Choroid plexus epithelial cell (primary cell): ENCODE measurements around the gene ITCH.
A peak's percentile ranks its signal among the peaks of the same experiment; 100 is the strongest.
"Not testable (repeated sequence)": the region's sequence is repeated elsewhere in the genome, so short reads cannot be mapped to it uniquely, and the experiment has no call there.

Experiments used
- DNase-seq: peaks from one replicate; pipeline ENCODE4 v3.0.0-alpha.2; 2010; ENCODE audit warnings: low read depth
- H3K4me3 ChIP-seq: 2 replicates; pipeline ENCODE4 v1.5.1; 2011; ENCODE audit warnings: low read depth, mild to moderate bottlenecking, control low read depth, low read length, moderate library complexity
- TF ChIP-seq, protein P1 (sequence below): conservative IDR thresholded peaks from 2 replicates; pipeline ENCODE4 v1.5.1; 2011; ENCODE audit warnings: low read depth, mild to moderate bottlenecking, control low read depth, inconsistent platforms, low read length, moderate library complexity

The ITCH gene

GRCh38 chr20:34515484-34516246 is 152.6 kb downstream of the ITCH start:
- DNase-seq, result peak; percentile 75
- TF ChIP-seq, protein P1, sequence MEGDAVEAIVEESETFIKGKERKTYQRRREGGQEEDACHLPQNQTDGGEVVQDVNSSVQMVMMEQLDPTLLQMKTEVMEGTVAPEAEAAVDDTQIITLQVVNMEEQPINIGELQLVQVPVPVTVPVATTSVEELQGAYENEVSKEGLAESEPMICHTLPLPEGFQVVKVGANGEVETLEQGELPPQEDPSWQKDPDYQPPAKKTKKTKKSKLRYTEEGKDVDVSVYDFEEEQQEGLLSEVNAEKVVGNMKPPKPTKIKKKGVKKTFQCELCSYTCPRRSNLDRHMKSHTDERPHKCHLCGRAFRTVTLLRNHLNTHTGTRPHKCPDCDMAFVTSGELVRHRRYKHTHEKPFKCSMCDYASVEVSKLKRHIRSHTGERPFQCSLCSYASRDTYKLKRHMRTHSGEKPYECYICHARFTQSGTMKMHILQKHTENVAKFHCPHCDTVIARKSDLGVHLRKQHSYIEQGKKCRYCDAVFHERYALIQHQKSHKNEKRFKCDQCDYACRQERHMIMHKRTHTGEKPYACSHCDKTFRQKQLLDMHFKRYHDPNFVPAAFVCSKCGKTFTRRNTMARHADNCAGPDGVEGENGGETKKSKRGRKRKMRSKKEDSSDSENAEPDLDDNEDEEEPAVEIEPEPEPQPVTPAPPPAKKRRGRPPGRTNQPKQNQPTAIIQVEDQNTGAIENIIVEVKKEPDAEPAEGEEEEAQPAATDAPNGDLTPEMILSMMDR, result no peak

GRCh38 chr20:34516247-34517113 is 153.4 kb downstream of the ITCH start, which contains the start of gene DYNLRB1:
Gene DYNLRB1 (plus strand): TSS chr20:34516422. CDS start chr20:34516459, 37 bp downstream.
- H3K4me3 ChIP-seq, result peak within 1 kb of the TSS; percentile 89
- TF ChIP-seq, protein P1, result no peak
- DNase-seq, result peak; percentile 97

More at GRCh38 chr20:34515484-34516246, 152.6 kb downstream of the ITCH start:
- H3K4me3 ChIP-seq, result peak overlapping the region; percentile 89

DNA sequence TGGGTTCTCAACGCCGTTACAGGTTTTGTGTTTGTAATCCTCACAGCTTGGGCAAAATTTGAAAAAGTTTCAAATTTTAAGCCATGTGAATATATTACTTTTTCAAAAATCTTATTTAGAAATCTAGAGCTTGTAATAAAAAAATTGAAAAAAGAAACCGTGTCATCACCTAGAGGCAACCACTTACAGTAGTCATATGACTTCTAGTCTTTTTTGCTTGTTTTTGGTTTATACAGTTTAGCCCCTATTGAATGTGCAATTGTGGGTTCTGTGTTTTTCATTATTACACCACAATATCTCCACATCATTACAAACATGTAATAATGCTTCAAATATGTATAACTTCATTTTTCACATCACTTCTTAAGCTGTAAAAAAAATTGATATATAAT is 154.0 kb downstream of the ITCH start:
- TF ChIP-seq, protein P1, result no peak
- H3K4me3 ChIP-seq, result peak overlapping the region; percentile 89
- DNase-seq, result peak; percentile 27

DNA sequence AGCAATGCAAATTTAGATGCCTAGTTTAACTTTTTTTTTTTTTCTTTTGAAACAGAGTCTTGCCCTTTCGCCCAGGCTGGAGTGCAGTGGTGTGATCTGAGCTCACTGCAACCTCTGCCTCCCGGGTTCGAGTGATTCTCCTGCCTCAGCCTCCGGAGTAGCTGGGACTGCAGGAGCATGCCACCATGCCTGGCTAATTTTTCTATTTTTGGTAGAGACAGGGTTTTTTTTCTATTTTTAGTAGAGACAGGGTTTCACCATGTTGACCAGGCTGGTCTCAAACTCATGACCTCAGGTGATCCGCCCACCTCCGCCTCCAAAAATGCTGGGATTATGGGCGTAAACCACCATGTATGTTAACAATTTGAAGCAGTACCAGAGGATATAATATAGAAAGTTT is 155.8 kb downstream of the ITCH start:
- not testable (repeated sequence) for DNase-seq, H3K4me3 ChIP-seq

GRCh38 chr20:34519841-34520240 is 156.8 kb downstream of the ITCH start:
- H3K4me3 ChIP-seq, result not testable (repeated sequence)

DNA sequence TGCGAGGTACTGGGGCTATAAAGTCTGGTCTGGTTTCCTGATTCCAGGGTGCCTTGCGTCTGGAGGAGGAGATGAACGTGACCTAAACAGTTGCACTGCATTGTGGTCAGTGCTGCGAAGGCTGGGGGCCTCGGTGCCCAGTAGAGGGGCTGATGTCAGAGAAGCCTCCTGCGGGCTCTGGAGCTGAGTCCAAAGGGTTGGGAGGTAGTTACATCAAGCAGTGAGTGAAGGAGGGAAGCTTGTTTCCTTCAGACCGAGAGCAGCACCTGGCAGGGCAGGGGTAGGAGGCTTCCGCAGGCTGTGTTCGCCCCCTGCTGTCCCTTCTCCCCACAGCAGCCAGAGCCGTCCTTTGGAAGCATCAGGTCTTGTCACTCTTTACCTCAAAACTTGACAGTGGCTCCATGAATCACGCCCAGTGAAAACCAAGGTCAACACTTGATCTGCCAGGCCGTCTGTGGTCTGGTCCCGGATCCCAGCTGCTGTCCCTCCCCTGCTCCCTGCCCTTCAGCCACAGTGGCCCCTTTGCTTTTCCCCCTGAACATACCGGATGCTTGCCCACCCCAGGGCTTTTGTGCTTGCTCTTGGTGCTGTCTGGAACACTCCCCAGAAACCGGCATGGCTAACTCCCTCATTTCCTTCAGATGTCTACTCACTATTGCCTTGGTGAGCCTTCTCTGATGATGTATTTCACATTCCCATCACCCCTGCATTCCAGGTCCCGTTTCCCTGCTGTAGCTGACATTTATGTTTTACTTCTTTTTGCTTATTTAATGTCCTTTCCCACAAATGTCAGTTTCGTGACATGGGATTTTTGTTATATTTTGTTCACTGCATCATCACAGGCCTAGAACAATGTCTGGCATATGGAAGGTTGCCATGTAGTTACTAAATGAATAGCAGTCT is 160.1 kb downstream of the ITCH start:
- TF ChIP-seq, protein P1, result peak; percentile 83
- DNase-seq, result peak; percentile 79
- H3K4me3 ChIP-seq, result no peak overlapping the region

More at GRCh38 chr20:34519841-34520240, 156.8 kb downstream of the ITCH start:
- DNase-seq, result not testable (repeated sequence)

DNA sequence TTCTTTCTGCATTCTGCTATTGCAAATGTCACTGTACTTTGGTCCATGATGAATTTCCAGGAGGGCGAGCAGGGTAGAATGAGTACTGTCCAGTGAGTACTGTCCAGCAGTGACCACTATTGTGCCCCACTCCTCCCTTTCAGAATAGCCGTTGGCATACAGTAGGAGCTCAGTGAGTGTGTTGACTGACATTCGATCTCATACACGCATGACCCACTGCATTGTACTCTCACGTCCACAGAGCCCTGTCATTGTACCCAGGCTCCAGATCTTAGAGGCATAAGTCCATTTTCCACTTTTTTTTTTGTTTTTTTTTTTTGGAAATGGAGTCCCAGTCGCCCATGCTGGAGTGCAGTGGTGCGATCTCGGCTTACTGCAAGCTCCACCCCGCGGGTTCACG is 161.4 kb downstream of the ITCH start:
- TF ChIP-seq, protein P1, result no peak
- H3K4me3 ChIP-seq, result no peak overlapping the region
- DNase-seq, result no peak
